ENCODE results near the gene LCA5L.

DNA sequence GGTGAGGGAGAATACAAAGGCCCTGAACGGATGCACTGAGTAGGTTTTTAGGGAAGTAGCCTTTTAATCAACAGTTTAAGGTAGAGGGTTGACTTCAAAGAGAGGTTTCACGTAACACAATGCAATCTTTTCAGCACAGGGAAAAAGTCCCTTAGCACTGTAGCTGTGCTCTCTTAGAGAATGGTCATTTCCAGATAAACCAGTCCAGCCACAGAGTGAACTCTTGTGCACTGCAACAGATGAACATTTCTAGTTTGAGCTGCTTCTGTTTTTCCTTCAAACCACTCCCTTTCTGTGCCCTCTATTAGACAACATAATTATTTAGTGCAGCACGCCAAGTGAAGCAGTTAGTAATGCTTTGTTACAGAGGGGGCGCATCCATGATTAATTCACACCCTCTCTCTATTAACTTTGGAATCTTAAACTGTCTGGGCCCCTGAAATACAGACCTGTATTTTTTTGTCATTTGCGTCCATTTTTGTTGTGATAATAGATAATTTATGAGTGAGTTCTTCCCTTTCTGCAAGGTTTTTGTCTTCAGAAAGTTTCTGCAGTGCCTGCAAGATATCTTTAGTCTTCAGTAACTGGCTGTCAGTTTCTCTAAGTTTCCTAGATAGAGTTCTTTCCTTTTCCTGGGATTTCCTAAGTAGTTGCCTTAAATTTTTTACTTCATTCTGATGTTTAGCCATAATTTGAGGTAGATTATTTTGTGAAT, 22.9 kb downstream of the LCA5L start:
- no peak for TF ChIP-seq POLR2AphosphoS5 (IDR thresholded peaks at IDR 0.05; ENCODE audit: low read depth, low read length)
- TF ChIP-seq POLR2A (IDR thresholded peaks at IDR 0.05; ENCODE audit: low read depth, low read length): no peak
- TF ChIP-seq TAF1 (IDR thresholded peaks at IDR 0.05; ENCODE audit: borderline replicate concordance, low read depth, low read length): no peak
